HuH-7.5 (cell line): ENCODE data around the gene DYNLT2.

Source experiments
- DNase-seq: peaks from one replicate; pipeline ENCODE4 v3.0.0; 2011; ENCODE audit warnings: low spot score

Gene DYNLT2

GRCh38 chr6:169751242-169752073 is at the start of gene DYNLT2, which contains the start of gene ERMARD:
DYNLT2 (minus strand) TSS chr6:169751572; CDS start chr6:169751458, 114 bp downstream.
ERMARD (plus strand) TSS chr6:169751622; CDS start chr6:169751658, 36 bp downstream.
- peak; percentile 76 for DNase-seq

- DNase-seq = peak; percentile 75
Measured at GRCh38 chr6:169800668-169801395, 49.5 kb upstream of the DYNLT2 start.

GRCh38 chr6:169800116-169800667 is 48.8 kb upstream of the DYNLT2 start:
- DNase-seq = no peak

- DNase-seq = peak; percentile 47
Measured at GRCh38 chr6:169799474-169799926, 48.1 kb upstream of the DYNLT2 start.

- no peak for DNase-seq
Measured at GRCh38 chr6:169798764-169799473, 47.5 kb upstream of the DYNLT2 start.

GRCh38 chr6:169795196-169795595 is 43.8 kb upstream of the DYNLT2 start:
- DNase-seq = no peak

GRCh38 chr6:169794317-169795055 is 43.1 kb upstream of the DYNLT2 start:
- DNase-seq = no peak

- DNase-seq = no peak
Measured at GRCh38 chr6:169793408-169793807, 42.0 kb upstream of the DYNLT2 start.

- no peak for DNase-seq
Measured at GRCh38 chr6:169792306-169793015, 41.1 kb upstream of the DYNLT2 start.

GRCh38 chr6:169791721-169792131 is 40.4 kb upstream of the DYNLT2 start:
- DNase-seq = no peak

GRCh38 chr6:169789944-169790927 is 38.9 kb upstream of the DYNLT2 start:
- DNase-seq = peak; percentile 87

GRCh38 chr6:169789146-169789943 is 38.0 kb upstream of the DYNLT2 start:
- DNase-seq = no peak

GRCh38 chr6:169788809-169789145 is 37.4 kb upstream of the DYNLT2 start:
- no peak for DNase-seq

- DNase-seq = no peak
Measured at GRCh38 chr6:169787797-169788196, 36.4 kb upstream of the DYNLT2 start.

GRCh38 chr6:169786349-169786748 is 35.0 kb upstream of the DYNLT2 start:
- no peak for DNase-seq

- no peak for DNase-seq
Measured at GRCh38 chr6:169785566-169785965, 34.2 kb upstream of the DYNLT2 start.

GRCh38 chr6:169784821-169785340 is 33.5 kb upstream of the DYNLT2 start:
- no peak for DNase-seq
